ENCODE measurements around the gene DAPK2. TPM values are rescaled to one million over a fixed set of nuclear protein-coding genes. Genes with fewer than 3 reads are reported as not detected.
A peak's percentile ranks its signal among the peaks of the same experiment; 100 is the strongest.

Gene DAPK2
- polyA plus RNA-seq, 1 donor: 4.4 TPM

DNA sequence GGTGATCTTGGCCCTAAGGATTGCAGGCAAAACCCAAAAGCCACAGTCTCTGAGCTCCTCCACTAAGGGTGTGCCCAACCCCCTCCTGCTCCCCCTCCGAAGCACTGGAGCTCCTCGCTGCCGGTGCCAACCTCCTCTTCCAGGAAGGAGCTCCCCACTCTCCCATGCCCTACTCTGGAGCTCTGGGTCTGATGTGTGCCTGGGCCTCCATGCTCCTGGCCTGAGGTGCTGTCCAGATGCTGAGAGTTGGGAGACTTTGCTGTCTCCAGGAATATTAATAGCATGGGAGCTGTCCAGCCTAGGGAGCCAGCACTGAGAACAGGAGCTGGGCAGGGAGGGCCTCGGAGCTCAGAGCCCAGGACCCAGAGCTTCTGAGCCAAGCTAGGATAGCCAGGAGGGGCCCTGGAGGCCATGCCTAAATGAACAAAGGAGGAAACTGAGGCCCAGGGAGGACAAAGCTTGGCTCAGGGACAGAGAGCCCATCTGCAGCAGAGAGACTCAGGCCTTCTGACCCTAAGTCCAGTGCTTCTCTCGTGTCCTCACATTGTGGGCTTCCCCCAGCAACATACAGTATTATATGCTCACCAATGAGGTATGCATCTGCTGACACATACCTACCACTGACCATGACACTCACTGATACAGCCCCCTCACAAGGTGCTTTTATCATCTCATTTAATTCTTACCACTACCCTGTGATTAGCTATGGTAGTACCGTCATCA is 175.6 kb downstream of the DAPK2 start:
- DNase-seq (ENCODE audit: low read depth): peak; percentile 58

GRCh38 chr15:63870043-63870394 is 176.3 kb downstream of the DAPK2 start:
- no peak for DNase-seq (ENCODE audit: low read depth)

GRCh38 chr15:63869371-63870042 is 176.8 kb downstream of the DAPK2 start:
- no peak for DNase-seq (ENCODE audit: low read depth)

- DNase-seq (ENCODE audit: low read depth): no peak
Observed at GRCh38 chr15:63864186-63864585, 182.1 kb downstream of the DAPK2 start.

GRCh38 chr15:63861946-63862517 is 184.3 kb downstream of the DAPK2 start:
- no peak for DNase-seq (ENCODE audit: low read depth)

DNA sequence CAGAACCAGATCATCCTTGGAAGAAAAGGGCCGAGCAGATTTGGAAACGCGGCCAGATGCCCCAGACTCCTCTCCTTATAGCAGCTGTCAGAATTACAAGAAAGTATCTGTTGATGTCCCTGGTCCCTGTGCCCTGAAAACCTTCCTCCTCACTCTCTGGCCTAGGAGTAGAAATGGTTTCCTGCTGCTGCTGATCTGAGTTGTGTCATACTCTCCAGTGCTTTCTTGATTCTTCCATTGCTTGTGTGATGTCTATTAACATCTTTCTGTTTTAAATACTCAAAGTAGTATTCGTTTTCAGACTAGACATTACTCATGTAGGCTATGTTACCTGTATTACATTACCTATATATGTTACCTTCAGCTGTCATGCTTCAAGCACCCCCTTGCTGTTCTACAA is 185.7 kb downstream of the DAPK2 start:
- DNase-seq (ENCODE audit: low read depth): no peak

GRCh38 chr15:63860155-63860554 is 186.1 kb downstream of the DAPK2 start:
- no peak for DNase-seq (ENCODE audit: low read depth)

- no peak for DNase-seq (ENCODE audit: low read depth)
Observed at GRCh38 chr15:63858881-63859280, 187.4 kb downstream of the DAPK2 start.

DNA sequence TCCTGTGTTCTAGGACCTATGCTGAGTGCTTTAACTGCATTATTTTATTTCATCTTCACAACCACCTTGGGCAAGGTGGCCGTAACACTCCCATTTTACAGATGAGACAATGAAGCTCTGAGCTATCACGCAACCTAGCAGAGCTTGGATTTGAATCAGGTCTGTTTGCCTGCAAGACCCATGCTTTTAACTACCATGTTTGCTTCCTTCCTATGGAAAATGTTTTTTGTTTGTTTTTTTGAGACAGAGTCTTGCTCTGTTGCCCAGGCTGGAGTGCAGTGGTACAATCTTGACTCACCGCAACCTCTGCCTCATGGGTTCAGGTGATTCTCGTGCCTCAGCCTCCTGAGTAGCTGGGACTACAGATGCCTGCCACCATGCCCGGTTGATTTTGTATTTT is 187.8 kb downstream of the DAPK2 start:
- no peak for DNase-seq (ENCODE audit: low read depth)

DNA sequence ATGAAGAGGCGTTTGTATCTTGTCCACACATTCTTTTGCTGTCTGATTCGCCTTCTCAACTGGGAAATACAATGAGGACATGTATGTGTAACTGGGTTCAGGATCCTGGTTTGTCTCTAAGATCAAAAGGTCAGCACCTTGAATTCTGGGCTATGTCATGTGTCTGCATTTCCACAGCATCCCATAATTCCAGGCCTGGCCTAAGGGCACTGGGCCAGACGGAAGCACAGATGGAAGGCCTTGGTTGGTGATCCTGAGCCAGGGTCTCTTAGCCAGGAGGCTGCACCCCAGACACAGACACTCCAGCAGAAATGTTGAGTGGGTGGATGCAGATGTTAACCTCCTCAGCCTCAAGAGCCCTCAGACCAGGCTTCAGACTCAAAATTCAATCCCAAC is 188.8 kb downstream of the DAPK2 start:
- DNase-seq (ENCODE audit: low read depth): no peak

Other genes starting within 250 kb of the DAPK2 start
- gene HERC1, start 212.5 kb downstream of the DAPK2 start, polyA plus RNA-seq (ENCODE audit: insufficient read length): 46.5 TPM
- 43.6 TPM for gene CIAO2A, start 47.4 kb upstream of the DAPK2 start, polyA plus RNA-seq (ENCODE audit: insufficient read length)
- 50.7 TPM for gene SNX1, start 49.5 kb upstream of the DAPK2 start, polyA plus RNA-seq (ENCODE audit: insufficient read length)
- gene SNX22, start 105.2 kb upstream of the DAPK2 start, polyA plus RNA-seq (ENCODE audit: insufficient read length): 1.1 TPM
- 256 TPM for gene PPIB, start 116.5 kb upstream of the DAPK2 start, polyA plus RNA-seq (ENCODE audit: insufficient read length)

Data from forelimb muscle (tissue), 1 donor.